PC-9 (cell line): ENCODE measurements around the gene PPA1.

Source experiments
- CTCF ChIP-seq: fragments of 200-600 bp; sonication (generic); conservative IDR thresholded peaks from 2 replicates; pipeline ENCODE4 v1.6.1; 2017; ENCODE audit warnings: mixed run types, antibody characterized with exemption, mild to moderate bottlenecking, moderate library complexity
- EZH2 ChIP-seq: fragments of 200-600 bp; sonication (generic); IDR thresholded peaks from 2 replicates; pipeline ENCODE4 v1.8.0; 2017; ENCODE audit warnings: antibody characterized with exemption, low read depth

DNA sequence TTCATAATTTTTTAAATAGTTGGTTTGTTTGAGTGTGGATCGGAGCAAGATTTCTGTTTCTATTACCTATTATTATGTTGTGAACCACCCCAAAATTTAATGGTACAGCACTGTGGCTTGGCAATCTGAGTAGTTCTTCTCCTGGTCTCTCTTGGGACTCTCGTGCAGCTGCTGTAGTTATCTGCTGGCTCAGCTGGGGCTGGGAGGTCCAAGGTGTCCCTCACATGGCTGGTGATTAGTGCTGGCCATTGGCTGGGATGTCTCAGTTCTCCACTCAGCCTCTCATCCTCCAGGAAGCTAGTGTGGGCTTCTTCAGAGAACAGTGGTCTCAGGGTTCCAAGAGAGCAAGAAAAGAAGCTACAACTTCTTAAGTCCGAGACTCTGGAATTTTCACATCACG is 35.1 kb upstream of the PPA1 start:
- TF ChIP-seq EZH2 (no peak), CTCF (no peak)
